Testis (tissue), 3 donors: ENCODE results near the gene SYCE3. TPM values are rescaled to one million over a fixed set of nuclear protein-coding genes. Genes with fewer than 3 reads are reported as not detected.

Experiments used
- DNase-seq: peaks from one replicate; pipeline ENCODE4 v3.0.0-alpha.2; 2019
- H3K27ac ChIP-seq, 2 donors: fragments of 200-600 bp; sonication (generic); one replicate each; pipeline ENCODE4 v1.5.1; 2019
- H3K27me3 ChIP-seq: fragments of 200-600 bp; sonication (generic); one replicate; pipeline ENCODE4 v1.5.1; 2019
- H3K36me3 ChIP-seq: fragments of 200-600 bp; sonication (generic); one replicate; pipeline ENCODE4 v1.5.1; 2017; ENCODE audit warnings: low read depth; ENCODE audit errors: missing control alignments
- H3K4me1 ChIP-seq: fragments of 200-600 bp; sonication (generic); one replicate; pipeline ENCODE4 v1.5.1; 2019
- H3K4me3 ChIP-seq, 2 donors: fragments of 200-600 bp; sonication (generic); one replicate each; pipeline ENCODE4 v1.5.1; 2017 to 2019
- H3K9me3 ChIP-seq: fragments of 200-600 bp; sonication (generic); one replicate; pipeline ENCODE4 v1.5.1; 2017
- POLR2A ChIP-seq: fragments of 450-650 bp; IDR thresholded peaks from one replicate; pipeline ENCODE4 v1.6.1; 2017; ENCODE audit warnings: antibody characterized with exemption, mild to moderate bottlenecking, moderate library complexity
- WGBS, 2 donors: methylation state at CpG; one replicate each; pipeline ENCODE4 v1.1.5; 2018; 5-methylcytosine and 5-hydroxymethylcytosine counted together
- intact Hi-C: fragments of 100-400 bp; cut with DNase I; formaldehyde crosslinking; loops from one replicate; pipeline ENCODE4 v1.15.1; 2023; ENCODE audit warnings: low total_unique reads
- polyA plus RNA-seq: library from polyadenylated mRNA; stranded (reverse); fragments of 350-450 nt; fragmentation: Illumina TruSeq; extraction: RNeasy Lipid Tissue Mini Kit (QIAGEN cat#74804); gene quantifications from one replicate; pipeline ENCODE4 v1.2.3, GENCODE V29; 2014; ENCODE audit warnings: low read depth, low replicate concordance; ENCODE audit not compliant: insufficient read depth
- total RNA-seq, 2 donors: library from RNA; depleted of rRNA; stranded (reverse); fragments of >200 nt; gene quantifications; one replicate each; pipeline ENCODE4 v1.2.3, GENCODE V29; 2016
- TF ChIP-seq, protein P1 (sequence below), 3 experiments: fragments of 450-650 bp in 2 of 3; fragments of 200-600 bp in 1 of 3; sonication (generic) in 1 of 3; IDR thresholded peaks; one replicate each; pipeline ENCODE4 v1.5.1; 2016 to 2019; ENCODE audit warnings: antibody characterized with exemption in 3 of 3, mild to moderate bottlenecking in 2 of 3, moderate library complexity in 1 of 3

SYCE3 gene
- total and polyA plus RNA-seq, 3 donors from 2014 or later, result 40.4 to 183 (median 71.9) TPM

DNA sequence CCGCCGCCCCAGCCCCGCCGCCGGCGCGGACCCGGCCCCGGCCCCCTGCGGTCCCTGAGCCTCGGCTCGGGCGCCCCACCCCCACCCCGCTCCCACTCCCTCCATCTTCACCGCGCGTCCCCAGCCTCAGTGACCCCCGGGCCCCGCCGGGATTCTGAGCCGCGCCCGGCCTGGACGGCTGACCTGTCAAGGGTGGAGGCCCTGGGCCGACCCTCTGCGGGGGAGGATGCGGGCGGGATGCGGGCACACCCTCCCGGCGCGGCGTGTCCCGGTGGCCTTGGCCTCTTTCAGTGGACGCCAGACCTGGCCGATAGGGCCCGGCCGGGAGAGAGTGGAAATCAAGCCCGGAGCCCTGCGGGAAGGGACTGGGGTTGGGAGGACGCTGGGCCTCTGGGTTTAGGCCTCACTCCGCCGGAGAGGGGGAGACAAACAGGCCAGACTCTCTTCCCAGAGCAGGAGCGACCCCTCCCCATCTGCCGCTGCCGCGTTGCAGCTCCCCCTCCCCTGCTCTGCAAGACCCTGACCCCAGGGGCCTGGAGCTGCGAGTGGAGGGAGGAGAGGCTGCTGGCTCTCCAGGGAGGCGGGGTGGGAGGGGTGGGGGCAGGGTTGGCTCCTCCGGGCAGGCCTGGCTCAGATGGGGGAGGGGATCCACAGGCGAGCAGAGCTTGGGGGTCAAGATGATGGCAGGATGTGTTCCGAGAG lies 38.4 kb upstream of the SYCE3 start:
- intact Hi-C loops, result no loop called here
- Histone ChIP-seq H3K27me3 (no peaks in the 10 kb centered on the region), H3K36me3 (no peaks in the 10 kb centered on the region), H3K27ac (no peak overlapping the region), H3K9me3 (no peaks in the 10 kb centered on the region), H3K4me3 (peak overlapping the region; percentile 44 to 64), H3K4me1 (peaks cover 11% of the 10 kb centered on the region)
- TF ChIP-seq, protein P1, sequence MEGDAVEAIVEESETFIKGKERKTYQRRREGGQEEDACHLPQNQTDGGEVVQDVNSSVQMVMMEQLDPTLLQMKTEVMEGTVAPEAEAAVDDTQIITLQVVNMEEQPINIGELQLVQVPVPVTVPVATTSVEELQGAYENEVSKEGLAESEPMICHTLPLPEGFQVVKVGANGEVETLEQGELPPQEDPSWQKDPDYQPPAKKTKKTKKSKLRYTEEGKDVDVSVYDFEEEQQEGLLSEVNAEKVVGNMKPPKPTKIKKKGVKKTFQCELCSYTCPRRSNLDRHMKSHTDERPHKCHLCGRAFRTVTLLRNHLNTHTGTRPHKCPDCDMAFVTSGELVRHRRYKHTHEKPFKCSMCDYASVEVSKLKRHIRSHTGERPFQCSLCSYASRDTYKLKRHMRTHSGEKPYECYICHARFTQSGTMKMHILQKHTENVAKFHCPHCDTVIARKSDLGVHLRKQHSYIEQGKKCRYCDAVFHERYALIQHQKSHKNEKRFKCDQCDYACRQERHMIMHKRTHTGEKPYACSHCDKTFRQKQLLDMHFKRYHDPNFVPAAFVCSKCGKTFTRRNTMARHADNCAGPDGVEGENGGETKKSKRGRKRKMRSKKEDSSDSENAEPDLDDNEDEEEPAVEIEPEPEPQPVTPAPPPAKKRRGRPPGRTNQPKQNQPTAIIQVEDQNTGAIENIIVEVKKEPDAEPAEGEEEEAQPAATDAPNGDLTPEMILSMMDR (IDR thresholded peaks at IDR 0.05), result no peak
- no peak for TF ChIP-seq POLR2A
- 5 to 10% methylated on average over 2 to 49 of the region's 52 CpGs for WGBS, 2 donors
- no peak for DNase-seq

DNA sequence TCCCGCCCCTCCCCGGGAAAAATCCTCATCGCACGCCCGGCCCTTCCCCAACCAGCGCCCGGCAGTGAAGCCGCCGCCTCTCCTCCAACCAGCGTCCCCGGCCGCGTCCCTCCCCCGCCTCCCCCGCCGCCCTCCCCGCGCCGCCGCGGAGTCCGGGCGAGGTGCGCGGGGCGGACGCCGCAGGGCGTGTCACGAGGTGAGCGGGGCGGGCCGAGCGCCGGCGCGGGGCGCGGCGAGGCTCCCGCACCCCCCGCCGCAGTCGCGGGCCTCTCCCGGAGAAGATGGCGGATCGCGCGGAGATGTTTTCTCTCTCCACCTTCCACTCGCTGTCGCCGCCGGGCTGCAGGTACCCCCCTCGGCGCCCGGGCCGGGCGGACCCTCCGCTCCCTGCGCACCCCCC lies 37.8 kb upstream of the SYCE3 start, which contains the start of gene MAPK8IP2:
Gene MAPK8IP2, plus strand, starts transcription at position 256 of the 400 bp plus-strand sequence. Its CDS starts 26 bp downstream, at position 282.
- intact Hi-C loops, result no loop called here
- H3K27ac ChIP-seq, result no peak within 1 kb of the TSS
- peak within 1 kb of the TSS; percentile 44 to 64 for H3K4me3 ChIP-seq
- WGBS, 2 donors, result 2% methylated on average over 20 of the region's 61 CpGs; no CpG with 5 or more reads in 1 of the 2 donors
- TF ChIP-seq POLR2A, result no peak
- TF ChIP-seq, protein P1 (IDR thresholded peaks at IDR 0.05), result no peak
- no peaks in the 10 kb centered on the region for H3K36me3 ChIP-seq
- H3K9me3 ChIP-seq, result no peaks in the 10 kb centered on the region
- DNase-seq, result peak; percentile 38
- peaks cover 11% of the 10 kb centered on the region for H3K4me1 ChIP-seq
- no peaks in the 10 kb centered on the region for H3K27me3 ChIP-seq

- intact Hi-C loops, result no loop called here
- peaks cover 11% of the 10 kb centered on the region for H3K4me1 ChIP-seq
- no peak overlapping the region for H3K27ac ChIP-seq
- TF ChIP-seq, protein P1 (IDR thresholded peaks at IDR 0.05), result no peak
- TF ChIP-seq POLR2A, result no peak
- WGBS, 2 donors, result 12 to 37% methylated on average over 14 to 52 of the region's 52 CpGs
- H3K36me3 ChIP-seq, result no peaks in the 10 kb centered on the region
- peak overlapping the region; percentile 20 to 44 for H3K4me3 ChIP-seq
- no peaks in the 10 kb centered on the region for H3K27me3 ChIP-seq
- DNase-seq, result peak; percentile 70
- H3K9me3 ChIP-seq, result no peaks in the 10 kb centered on the region
These were observed 37.2 kb upstream of the SYCE3 start for GRCh38 chr22:50599816-50600455.

DNA sequence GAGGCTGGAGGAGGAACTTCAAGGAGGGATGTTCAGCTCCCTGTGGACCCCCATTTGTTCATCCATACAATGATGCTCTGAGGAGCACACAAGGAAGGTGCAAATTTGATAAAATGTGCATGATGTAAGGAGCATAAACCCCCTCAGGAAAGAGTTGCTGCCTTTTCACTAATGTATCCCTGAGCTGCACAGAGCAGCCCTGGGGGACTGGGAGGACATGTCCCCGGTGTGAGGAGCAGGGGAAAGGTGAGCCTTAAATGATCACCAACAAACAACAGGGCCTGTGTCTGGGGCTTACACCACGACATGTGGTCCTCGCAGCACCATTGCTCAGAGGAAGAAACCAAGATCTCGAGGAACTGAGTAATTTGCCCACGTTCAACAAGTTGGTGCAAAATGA lies 34.4 kb upstream of the SYCE3 start:
- no peaks in the 10 kb centered on the region for H3K27me3 ChIP-seq
- intact Hi-C loops, result no loop called here
- WGBS, 2 donors, result 91 to 94% methylated on average over 5 of the region's 5 CpGs

More for the DNA sequence above, 34.4 kb upstream of the SYCE3 start:
- Histone ChIP-seq H3K4me3 (no peak overlapping the region), H3K36me3 (no peaks in the 10 kb centered on the region), H3K27ac (no peak overlapping the region), H3K9me3 (no peaks in the 10 kb centered on the region), H3K4me1 (peaks cover 11% of the 10 kb centered on the region)
- TF ChIP-seq POLR2A, result no peak
- TF ChIP-seq, protein P1 (IDR thresholded peaks at IDR 0.05), result no peak
- DNase-seq, result no peak
